ENCODE results near the gene PIP5KL1.

GRCh38 chr9:127938298-127938690 is 7.7 kb upstream of the PIP5KL1 start:
- TF ChIP-seq POLR2A (IDR thresholded peaks at IDR 0.05; ENCODE audit: low read depth, low read length) (no peak), POU2F2 (IDR thresholded peaks at IDR 0.05; ENCODE audit: low read depth, low read length) (no peak)
